Gastroesophageal sphincter (tissue), 4 donors: ENCODE results near the gene MLLT3. TPM values are rescaled to one million over a fixed set of nuclear protein-coding genes. Genes with fewer than 3 reads are reported as not detected.
A peak's percentile ranks its signal among the peaks of the same experiment; 100 is the strongest.

ENCODE experiments used
- ATAC-seq: fragments of 150-250 bp; one replicate; pipeline ENCODE4 v1.9.1; 2016; ENCODE audit warnings: mild to moderate bottlenecking, moderate library complexity
- H3K27ac ChIP-seq, 4 donors: fragments of 200-600 bp; sonication (generic) in 3 of 4; 1 replicate in 3 of 4; 2 replicates in 1 of 4; pipeline ENCODE4 v1.5.1; 2016 to 2019
- H3K27me3 ChIP-seq: fragments of 200-600 bp; sonication (generic); one replicate; pipeline ENCODE4 v1.5.1; 2019
- H3K36me3 ChIP-seq, 2 donors: fragments of 200-600 bp; sonication (generic); one replicate each; pipeline ENCODE4 v1.5.1; 2019; ENCODE audit warnings: control low read depth in 1 of 2
- H3K4me1 ChIP-seq, 3 donors: fragments of 200-600 bp; sonication (generic); 1 replicate in 2 of 3; 2 replicates in 1 of 3; pipeline ENCODE4 v1.5.1; 2016 to 2019; ENCODE audit warnings: control low read depth in 2 of 3
- H3K4me3 ChIP-seq, 2 donors: fragments of 200-600 bp; sonication (generic); one replicate each; pipeline ENCODE4 v1.5.1; 2019; ENCODE audit warnings: mild to moderate bottlenecking in 1 of 2, moderate library complexity in 1 of 2
- H3K9me3 ChIP-seq, 3 donors: fragments of 200-600 bp; sonication (generic); one replicate each; pipeline ENCODE4 v1.5.1; 2017 to 2019; ENCODE audit warnings: control low read depth in 2 of 3
- CTCF ChIP-seq, 4 experiments: fragments of 200-600 bp in 2 of 4; fragments of 450-650 bp in 2 of 4; sonication (generic) in 1 of 4; IDR thresholded peaks; one replicate each; pipeline ENCODE4 v1.5.1; 2017 to 2019; ENCODE audit warnings: antibody characterized with exemption in 4 of 4, mild to moderate bottlenecking in 2 of 4, moderate library complexity in 2 of 4
- EP300 ChIP-seq: sonication (generic); formaldehyde crosslinking; IDR thresholded peaks from one replicate; pipeline ENCODE4 v1.6.1; 2017; ENCODE audit warnings: antibody characterized with exemption, mild to moderate bottlenecking
- POLR2A ChIP-seq, 2 donors: fragments of 450-650 bp; IDR thresholded peaks; one replicate each; pipeline ENCODE4 v1.6.1; 2017; ENCODE audit warnings: antibody characterized with exemption in 2 of 2, mild to moderate bottlenecking in 2 of 2, moderate library complexity in 1 of 2
- POLR2AphosphoS5 ChIP-seq: sonication (generic); formaldehyde crosslinking; IDR thresholded peaks from one replicate; pipeline ENCODE4 v1.6.1; 2017; ENCODE audit warnings: antibody characterized with exemption
- WGBS, 2 donors: methylation state at CpG; one replicate each; pipeline ENCODE4 v1.1.5; 2018; ENCODE audit warnings: low coverage in 1 of 2; 5-methylcytosine and 5-hydroxymethylcytosine counted together
- total RNA-seq, 4 donors: library from RNA; depleted of rRNA; stranded (reverse); fragments of >200 nt; gene quantifications; one replicate each; pipeline ENCODE4 v1.1.0, GENCODE V29; 2016

MLLT3 gene
- total RNA-seq, 4 donors from 2014 or later = 21.2 to 37.2 (median 29.6) TPM

DNA sequence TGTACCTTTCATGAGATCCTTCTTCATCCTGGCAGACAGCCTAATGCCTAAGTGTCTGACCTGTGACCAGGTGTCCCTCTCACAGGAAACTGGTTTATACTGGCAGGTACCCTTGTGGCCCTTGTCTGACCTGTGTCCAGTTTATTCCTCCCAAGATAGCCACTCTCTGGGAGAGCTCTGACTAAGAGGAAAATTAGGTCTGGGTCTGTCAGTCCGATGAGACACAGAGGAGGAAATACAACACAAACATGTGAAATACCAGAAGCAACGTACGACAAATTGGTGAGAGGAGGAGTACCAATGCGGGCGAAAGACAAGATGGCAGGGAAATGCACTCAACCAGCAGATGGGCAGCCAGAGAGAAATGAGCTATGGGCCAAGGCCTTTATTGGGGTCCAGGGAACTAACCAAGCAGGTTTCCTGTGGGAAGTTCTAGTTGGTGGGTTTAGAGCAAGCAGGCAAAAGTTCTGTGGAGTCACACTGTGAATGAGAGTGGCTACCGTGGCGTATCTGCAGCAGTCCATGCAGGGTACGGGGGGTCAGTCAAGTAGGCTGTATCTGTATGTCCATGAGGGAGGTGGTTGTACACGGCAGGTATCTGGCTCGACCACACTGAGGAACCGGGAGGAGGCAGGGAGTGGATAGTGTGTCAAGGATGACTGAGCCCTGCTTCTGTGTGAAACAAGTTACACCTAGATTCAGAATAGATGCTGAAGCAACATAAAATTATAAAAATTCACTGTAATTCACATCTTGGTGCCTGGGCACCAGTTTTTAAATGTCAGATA lies 109.0 kb downstream of the MLLT3 start:
- peak overlapping the region in 1 of 4 donors; percentile 41 for H3K27ac ChIP-seq
- H3K9me3 ChIP-seq = no peaks in the 10 kb centered on the region
- H3K4me3 ChIP-seq = no peak overlapping the region
- no peaks in the 10 kb centered on the region for H3K27me3 ChIP-seq
- TF ChIP-seq CTCF (IDR thresholded peaks at IDR 0.05) (no peak), POLR2A (IDR thresholded peaks at IDR 0.05) (no peak), EP300 (no peak), POLR2AphosphoS5 (no peak)
- ATAC-seq = no peak
- 94 to 100% methylated on average over 1 to 10 of the region's 11 CpGs for WGBS, 2 donors
- H3K36me3 ChIP-seq = no peaks in the 10 kb centered on the region
- H3K4me1 ChIP-seq = peaks cover 0 to 21% (median 3%) of the 10 kb centered on the region in 3 donors

- Histone ChIP-seq H3K27ac (peak overlapping the region in 3 of 4 donors; percentile 16 to 48 (median 41)), H3K36me3 (no peaks in the 10 kb centered on the region), H3K4me1 (peaks cover 0 to 21% (median 3%) of the 10 kb centered on the region in 3 donors), H3K9me3 (no peaks in the 10 kb centered on the region), H3K4me3 (no peak overlapping the region), H3K27me3 (no peaks in the 10 kb centered on the region)
- ATAC-seq = no peak
- TF ChIP-seq EP300 = no peak
- WGBS, 2 donors = 58 to 64% methylated on average over 2 of the region's 2 CpGs
Observed at GRCh38 chr9:20512636-20513035, 109.7 kb downstream of the MLLT3 start.

DNA sequence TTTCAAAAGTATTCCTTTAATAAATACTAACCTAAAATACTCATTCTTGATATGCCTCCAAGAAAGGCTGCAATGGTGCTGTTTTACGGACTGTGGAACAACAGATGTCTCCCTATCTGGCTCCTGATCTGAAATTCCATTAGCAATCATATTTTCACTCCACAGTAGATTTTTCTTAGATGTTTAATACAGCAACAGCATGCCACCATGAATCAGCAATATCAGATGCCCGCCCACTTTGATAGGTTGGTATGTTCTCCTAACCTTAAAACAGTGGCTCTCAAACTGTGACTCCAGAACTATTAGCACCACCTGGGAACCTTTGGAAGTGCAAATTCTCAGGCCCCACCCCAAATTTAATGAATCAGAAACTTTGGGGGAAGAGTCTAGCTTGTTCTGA lies 110.2 kb downstream of the MLLT3 start:
- Histone ChIP-seq H3K27ac (peak overlapping the region in 3 of 4 donors; percentile 16 to 48 (median 41)), H3K27me3 (no peaks in the 10 kb centered on the region), H3K4me3 (no peak overlapping the region), H3K4me1 (peaks cover 1 to 25% (median 3%) of the 10 kb centered on the region in 3 donors), H3K9me3 (no peaks in the 10 kb centered on the region), H3K36me3 (no peaks in the 10 kb centered on the region)
- WGBS, 2 donors = 36 to 38% methylated on average over 2 of the region's 2 CpGs
- no peak for ATAC-seq
- TF ChIP-seq EP300 (no peak), POLR2A (IDR thresholded peaks at IDR 0.05) (no peak), POLR2AphosphoS5 (no peak), CTCF (IDR thresholded peaks at IDR 0.05) (no peak)

DNA sequence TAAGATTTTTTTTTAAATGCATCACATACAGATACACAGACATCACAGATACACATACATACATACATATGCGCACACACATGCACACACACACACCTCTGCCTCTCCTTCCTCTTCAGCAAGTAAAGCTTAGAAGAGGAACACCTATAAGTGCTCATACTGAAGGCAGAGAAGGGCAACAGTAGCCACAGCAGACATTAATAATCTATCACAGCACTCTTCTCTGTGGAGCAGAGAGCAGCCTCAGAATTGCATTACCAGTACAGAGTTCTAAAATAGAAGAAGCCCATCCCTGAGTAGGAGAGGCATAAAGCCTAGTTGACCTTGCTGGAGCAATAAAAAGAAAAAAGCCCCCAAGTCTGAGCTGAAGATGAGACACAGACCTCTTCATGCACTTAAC lies 110.6 kb downstream of the MLLT3 start:
- WGBS, 2 donors = 92 to 100% methylated on average over 1 of the region's 1 CpG
- Histone ChIP-seq H3K27me3 (no peaks in the 10 kb centered on the region), H3K36me3 (no peaks in the 10 kb centered on the region), H3K4me3 (no peak overlapping the region), H3K9me3 (no peaks in the 10 kb centered on the region), H3K4me1 (peaks cover 3 to 30% (median 3%) of the 10 kb centered on the region in 3 donors), H3K27ac (peak overlapping the region in 2 of 4 donors; percentile 3 to 16)
- TF ChIP-seq POLR2AphosphoS5 = no peak
- no peak for TF ChIP-seq EP300
- no peak for TF ChIP-seq POLR2A (IDR thresholded peaks at IDR 0.05)
- no peak for TF ChIP-seq CTCF (IDR thresholded peaks at IDR 0.05)
- ATAC-seq = no peak

DNA sequence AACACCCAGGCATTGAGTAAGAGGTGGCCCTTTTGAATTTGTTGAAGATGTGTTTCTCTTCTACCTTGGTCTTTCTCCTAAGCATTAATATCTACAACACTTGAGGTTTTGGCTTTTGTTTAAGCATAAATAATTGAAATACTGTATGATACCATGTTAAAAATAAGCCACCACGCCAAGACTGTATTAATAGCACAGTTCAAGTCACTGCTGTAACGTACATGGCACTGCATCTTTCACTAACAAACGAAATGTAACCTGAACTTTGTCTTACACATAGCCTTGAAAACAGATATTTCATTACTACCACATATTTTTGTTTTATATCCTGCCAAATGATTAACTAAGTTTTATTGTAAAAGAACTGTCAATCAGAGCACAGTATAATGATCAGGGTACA lies 112.8 kb downstream of the MLLT3 start:
- Histone ChIP-seq H3K4me3 (no peak overlapping the region), H3K27ac (no peak overlapping the region), H3K27me3 (no peaks in the 10 kb centered on the region), H3K9me3 (no peaks in the 10 kb centered on the region), H3K4me1 (peaks cover 5 to 52% (median 9%) of the 10 kb centered on the region in 3 donors), H3K36me3 (no peaks in the 10 kb centered on the region)
- WGBS, 2 donors = 91 to 92% methylated on average over 3 of the region's 3 CpGs
- no peak for ATAC-seq
- TF ChIP-seq EP300 (no peak), POLR2AphosphoS5 (no peak), POLR2A (IDR thresholded peaks at IDR 0.05) (no peak), CTCF (IDR thresholded peaks at IDR 0.05) (no peak)
